Suprapubic skin (tissue), 3 donors: ENCODE measurements around the gene TEDC2.

Experiments used
- EP300 ChIP-seq: sonication (generic); formaldehyde crosslinking; IDR thresholded peaks from one replicate; pipeline ENCODE4 v1.6.1; 2017; ENCODE audit warnings: antibody characterized with exemption
- POLR2A ChIP-seq, 2 donors: fragments of 450-650 bp; IDR thresholded peaks; one replicate each; pipeline ENCODE4 v1.6.1; 2017; ENCODE audit warnings: antibody characterized with exemption in 2 of 2, mild to moderate bottlenecking in 2 of 2, moderate library complexity in 2 of 2
- TF ChIP-seq, protein P1 (sequence below), 2 donors: fragments of 200-600 bp in 1 of 2; fragments of 450-650 bp in 1 of 2; sonication (generic) in 1 of 2; IDR thresholded peaks; one replicate each; pipeline ENCODE4 v1.5.1; 2016 to 2019; ENCODE audit warnings: antibody characterized with exemption in 2 of 2, mild to moderate bottlenecking in 1 of 2, moderate library complexity in 1 of 2

DNA sequence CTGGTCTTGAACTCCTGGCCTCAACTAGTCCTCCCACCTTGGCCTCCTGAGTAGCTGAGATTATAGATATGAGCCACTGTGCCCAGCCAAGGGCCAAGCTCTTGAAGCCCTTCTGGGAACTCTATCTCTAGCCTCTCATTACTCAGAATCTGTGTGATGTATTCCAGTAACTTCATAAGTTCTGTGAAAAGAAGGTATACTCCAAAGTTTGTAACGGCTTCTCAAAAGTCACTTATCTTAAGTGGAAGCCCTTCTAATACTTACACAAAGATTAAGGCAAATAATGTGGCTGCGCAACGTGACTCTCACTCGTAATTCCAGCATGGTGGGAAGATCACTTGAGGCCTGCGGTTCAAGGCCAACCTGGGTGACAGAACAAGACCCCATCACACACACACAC lies 34.7 kb downstream of the TEDC2 start:
- TF ChIP-seq, protein P1, sequence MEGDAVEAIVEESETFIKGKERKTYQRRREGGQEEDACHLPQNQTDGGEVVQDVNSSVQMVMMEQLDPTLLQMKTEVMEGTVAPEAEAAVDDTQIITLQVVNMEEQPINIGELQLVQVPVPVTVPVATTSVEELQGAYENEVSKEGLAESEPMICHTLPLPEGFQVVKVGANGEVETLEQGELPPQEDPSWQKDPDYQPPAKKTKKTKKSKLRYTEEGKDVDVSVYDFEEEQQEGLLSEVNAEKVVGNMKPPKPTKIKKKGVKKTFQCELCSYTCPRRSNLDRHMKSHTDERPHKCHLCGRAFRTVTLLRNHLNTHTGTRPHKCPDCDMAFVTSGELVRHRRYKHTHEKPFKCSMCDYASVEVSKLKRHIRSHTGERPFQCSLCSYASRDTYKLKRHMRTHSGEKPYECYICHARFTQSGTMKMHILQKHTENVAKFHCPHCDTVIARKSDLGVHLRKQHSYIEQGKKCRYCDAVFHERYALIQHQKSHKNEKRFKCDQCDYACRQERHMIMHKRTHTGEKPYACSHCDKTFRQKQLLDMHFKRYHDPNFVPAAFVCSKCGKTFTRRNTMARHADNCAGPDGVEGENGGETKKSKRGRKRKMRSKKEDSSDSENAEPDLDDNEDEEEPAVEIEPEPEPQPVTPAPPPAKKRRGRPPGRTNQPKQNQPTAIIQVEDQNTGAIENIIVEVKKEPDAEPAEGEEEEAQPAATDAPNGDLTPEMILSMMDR (IDR thresholded peaks at IDR 0.05), result no peak
- no peak for TF ChIP-seq EP300
- no peak for TF ChIP-seq POLR2A (IDR thresholded peaks at IDR 0.05)
